ENCODE data around the gene PCSK4. TPM values are rescaled to one million over a fixed set of nuclear protein-coding genes. Genes with fewer than 3 reads are reported as not detected.

PCSK4 gene
- total RNA-seq, 1 experiment from 2014 or later, result 7.2 TPM

DNA sequence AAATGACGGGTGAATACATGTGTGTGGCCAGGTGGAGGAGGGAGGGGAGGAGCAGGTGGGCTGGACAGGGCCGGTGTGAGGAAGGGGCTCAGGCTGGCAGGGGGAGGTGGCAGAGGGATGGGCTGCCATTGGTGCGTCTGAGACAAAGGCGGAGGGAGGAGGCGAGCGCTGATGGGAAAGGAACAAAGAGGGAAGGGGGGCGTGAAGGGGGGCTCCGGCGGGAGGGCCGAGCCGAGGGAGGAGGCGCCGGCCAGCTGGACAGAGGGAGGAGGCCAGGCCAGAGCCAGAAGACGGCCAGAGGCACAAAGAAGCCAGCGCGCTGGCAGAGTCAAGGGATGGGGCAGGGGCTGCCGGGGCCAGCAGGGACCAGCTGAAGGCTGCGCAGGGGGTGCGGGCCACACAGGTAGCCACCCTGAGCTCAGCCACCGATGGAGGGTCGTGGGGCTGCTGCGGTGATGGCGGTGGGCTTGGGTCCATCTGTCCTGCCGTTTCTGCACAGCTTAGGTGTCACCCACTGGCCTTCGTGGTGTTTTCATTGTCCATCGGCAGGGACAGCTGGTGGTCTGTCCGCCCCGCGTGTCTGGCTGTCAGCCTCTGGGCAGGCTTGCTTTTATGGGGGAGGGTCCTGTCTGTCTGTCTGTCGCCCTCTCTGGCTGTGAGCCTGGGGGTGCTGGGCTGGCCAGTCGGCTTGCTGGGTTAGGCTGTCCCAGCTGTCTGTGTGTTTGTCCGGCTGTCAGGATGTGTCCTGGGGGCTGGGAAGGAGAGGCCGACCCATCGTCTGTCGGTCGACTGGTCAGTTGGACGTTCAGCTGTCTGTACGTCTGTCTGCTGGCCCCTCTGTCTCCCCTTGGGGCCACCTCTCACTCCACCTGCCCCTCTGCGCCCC is 38.0 kb downstream of the PCSK4 start:
- H3K4me3 ChIP-seq (ENCODE audit: low read depth, low read length, poor library complexity, severe bottlenecking), result no peak overlapping the region
- intact Hi-C loops (cut with micrococcal nuclease; ENCODE audit: unreplicated experiment), result no loop called here

DNA sequence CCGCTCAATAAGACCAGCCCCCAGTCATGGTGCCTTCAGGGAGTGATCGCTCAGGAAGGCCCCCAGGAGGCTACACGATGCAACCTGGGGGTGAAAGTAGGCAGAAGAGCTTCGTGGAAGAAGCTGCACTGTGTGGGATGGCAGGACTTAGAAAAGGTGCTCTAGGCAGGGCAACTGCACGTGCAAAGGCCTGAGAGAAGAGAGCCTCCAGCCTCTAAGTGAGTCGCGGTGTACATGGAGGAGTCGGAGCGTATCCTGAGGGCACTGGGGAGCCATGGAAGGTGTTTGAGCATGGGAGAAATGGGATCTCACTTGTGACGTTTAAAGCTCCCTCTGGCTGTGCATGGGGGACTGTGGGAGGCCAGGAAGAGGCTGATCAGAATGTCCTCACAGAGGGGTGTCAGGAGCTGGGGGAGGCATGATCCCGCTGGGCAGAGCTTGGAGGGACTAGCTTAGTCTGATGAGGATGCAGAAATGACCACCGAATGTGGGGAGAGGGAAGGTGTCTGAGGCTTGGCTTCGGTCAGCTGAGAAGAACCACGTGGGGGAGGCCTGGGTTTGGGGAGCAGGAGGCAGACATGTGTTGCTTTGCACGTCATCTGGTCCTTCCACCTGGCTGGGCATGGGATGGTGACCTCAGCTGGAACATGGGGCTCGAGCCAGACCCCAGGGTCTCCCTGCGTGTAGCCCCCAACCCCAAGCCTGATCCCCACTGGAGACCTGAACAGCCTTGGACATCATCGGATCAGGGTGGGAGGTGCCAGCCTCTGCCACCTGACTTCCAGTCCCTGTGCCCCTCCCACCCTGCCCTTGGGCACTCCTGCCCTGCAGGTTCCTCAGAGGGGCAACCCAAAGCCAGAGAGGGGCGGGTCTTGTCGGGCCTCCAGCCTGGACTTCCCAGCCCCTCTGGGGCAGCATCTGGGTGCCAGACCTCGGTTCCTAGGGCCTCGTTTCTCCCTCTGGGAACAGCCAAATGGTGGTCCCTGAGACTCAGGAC is 39.1 kb downstream of the PCSK4 start:
- POLR2A ChIA-PET (ENCODE audit: low non-redundant PET), result interaction anchor here (0.6 kb wide), 1 partner anchor 40 kb away, joined by 13 read pairs; the partner anchor contains the start of gene REEP6
- peaks cover 25% of the 10 kb centered on the region for H3K4me1 ChIP-seq (ENCODE audit: insufficient read depth, low read length, poor library complexity, severe bottlenecking)
- no peak overlapping the region for H3K4me3 ChIP-seq (ENCODE audit: low read depth, low read length, poor library complexity, severe bottlenecking)
- H3K27ac ChIP-seq (ENCODE audit: low read depth, low read length, poor library complexity, severe bottlenecking), result no peak overlapping the region
- intact Hi-C loops (cut with micrococcal nuclease; ENCODE audit: unreplicated experiment), result no loop called here
- no TSS peak for BruUV-seq (replicated peaks)
- DNase-seq (ENCODE audit: low spot score), result no peak
- TF ChIP-seq, protein P1, sequence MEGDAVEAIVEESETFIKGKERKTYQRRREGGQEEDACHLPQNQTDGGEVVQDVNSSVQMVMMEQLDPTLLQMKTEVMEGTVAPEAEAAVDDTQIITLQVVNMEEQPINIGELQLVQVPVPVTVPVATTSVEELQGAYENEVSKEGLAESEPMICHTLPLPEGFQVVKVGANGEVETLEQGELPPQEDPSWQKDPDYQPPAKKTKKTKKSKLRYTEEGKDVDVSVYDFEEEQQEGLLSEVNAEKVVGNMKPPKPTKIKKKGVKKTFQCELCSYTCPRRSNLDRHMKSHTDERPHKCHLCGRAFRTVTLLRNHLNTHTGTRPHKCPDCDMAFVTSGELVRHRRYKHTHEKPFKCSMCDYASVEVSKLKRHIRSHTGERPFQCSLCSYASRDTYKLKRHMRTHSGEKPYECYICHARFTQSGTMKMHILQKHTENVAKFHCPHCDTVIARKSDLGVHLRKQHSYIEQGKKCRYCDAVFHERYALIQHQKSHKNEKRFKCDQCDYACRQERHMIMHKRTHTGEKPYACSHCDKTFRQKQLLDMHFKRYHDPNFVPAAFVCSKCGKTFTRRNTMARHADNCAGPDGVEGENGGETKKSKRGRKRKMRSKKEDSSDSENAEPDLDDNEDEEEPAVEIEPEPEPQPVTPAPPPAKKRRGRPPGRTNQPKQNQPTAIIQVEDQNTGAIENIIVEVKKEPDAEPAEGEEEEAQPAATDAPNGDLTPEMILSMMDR (conservative IDR thresholded peaks at IDR 0.05; ENCODE audit: low read depth, low read length), result no peak
- TF ChIP-seq EZH2 (IDR thresholded peaks at IDR 0.05; ENCODE audit: borderline replicate concordance, low read depth, low read length, poor library complexity, severe bottlenecking), result no peak
- peaks cover 45% of the 10 kb centered on the region for H3K27me3 ChIP-seq (replicated peaks; ENCODE audit: insufficient read depth, low read depth, low read length, poor library complexity)
- H3K36me3 ChIP-seq (ENCODE audit: insufficient read depth, low read length, poor library complexity, severe bottlenecking), result no peaks in the 10 kb centered on the region
- CTCF ChIA-PET, result no interaction called here
- no peaks in the 10 kb centered on the region for H3K9me3 ChIP-seq (ENCODE audit: low read depth, low read length, poor library complexity, severe bottlenecking)

More for the DNA sequence above, 38.0 kb downstream of the PCSK4 start:
- POLR2A ChIA-PET (ENCODE audit: low non-redundant PET), result no interaction called here
- DNase-seq (ENCODE audit: low spot score), result no peak
- Histone ChIP-seq H3K4me1 (ENCODE audit: insufficient read depth, low read length, poor library complexity, severe bottlenecking) (peaks cover 29% of the 10 kb centered on the region), H3K27ac (ENCODE audit: low read depth, low read length, poor library complexity, severe bottlenecking) (no peak overlapping the region), H3K36me3 (ENCODE audit: insufficient read depth, low read length, poor library complexity, severe bottlenecking) (no peaks in the 10 kb centered on the region), H3K9me3 (ENCODE audit: low read depth, low read length, poor library complexity, severe bottlenecking) (no peaks in the 10 kb centered on the region), H3K27me3 (replicated peaks; ENCODE audit: insufficient read depth, low read depth, low read length, poor library complexity) (peaks cover 36% of the 10 kb centered on the region)
- TF ChIP-seq, protein P1 (conservative IDR thresholded peaks at IDR 0.05; ENCODE audit: low read depth, low read length), result no peak
- no peak for TF ChIP-seq EZH2 (IDR thresholded peaks at IDR 0.05; ENCODE audit: borderline replicate concordance, low read depth, low read length, poor library complexity, severe bottlenecking)
- CTCF ChIA-PET, result no interaction called here
- BruUV-seq (replicated peaks), result no TSS peak
